GM12864 (cell line): ENCODE results near the gene SMIM12.

ENCODE experiments used
- DNase-seq: peaks from one replicate; pipeline ENCODE4 v3.0.0-alpha.2; 2011; ENCODE audit warnings: low read depth
- H3K4me3 ChIP-seq: 2 replicates; pipeline ENCODE4 v1.5.1; 2011; ENCODE audit warnings: mild to moderate bottlenecking, low read depth, low read length, control low read depth
- TF ChIP-seq, protein P1 (sequence below): IDR thresholded peaks from 2 replicates; pipeline ENCODE4 v1.5.1; 2011; ENCODE audit warnings: low read depth, mild to moderate bottlenecking, moderate library complexity, low read length, control low read depth, inconsistent platforms; ENCODE audit errors: missing control alignments

SMIM12 gene

DNA sequence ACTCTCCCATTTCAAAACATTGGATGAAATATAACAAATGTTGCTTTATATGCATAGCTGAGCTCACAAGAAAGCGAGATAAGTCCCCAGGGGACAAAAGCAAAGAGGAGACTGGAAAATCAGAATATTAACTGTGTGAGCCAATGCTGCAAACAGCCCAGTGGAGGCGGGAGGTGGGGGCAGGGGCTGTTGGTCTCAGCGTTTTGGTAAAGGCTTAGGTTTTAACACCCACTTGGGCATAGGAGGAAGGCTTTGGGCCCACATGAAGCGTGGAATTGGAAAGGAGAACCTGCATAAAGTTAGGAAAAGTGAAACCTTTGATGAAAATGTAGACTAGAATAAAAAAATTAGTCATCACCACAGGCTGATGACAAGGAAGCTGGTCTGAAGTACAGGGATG lies 30.2 kb upstream of the SMIM12 start:
- no peak overlapping the region for H3K4me3 ChIP-seq
- DNase-seq: no peak
- TF ChIP-seq, protein P1, sequence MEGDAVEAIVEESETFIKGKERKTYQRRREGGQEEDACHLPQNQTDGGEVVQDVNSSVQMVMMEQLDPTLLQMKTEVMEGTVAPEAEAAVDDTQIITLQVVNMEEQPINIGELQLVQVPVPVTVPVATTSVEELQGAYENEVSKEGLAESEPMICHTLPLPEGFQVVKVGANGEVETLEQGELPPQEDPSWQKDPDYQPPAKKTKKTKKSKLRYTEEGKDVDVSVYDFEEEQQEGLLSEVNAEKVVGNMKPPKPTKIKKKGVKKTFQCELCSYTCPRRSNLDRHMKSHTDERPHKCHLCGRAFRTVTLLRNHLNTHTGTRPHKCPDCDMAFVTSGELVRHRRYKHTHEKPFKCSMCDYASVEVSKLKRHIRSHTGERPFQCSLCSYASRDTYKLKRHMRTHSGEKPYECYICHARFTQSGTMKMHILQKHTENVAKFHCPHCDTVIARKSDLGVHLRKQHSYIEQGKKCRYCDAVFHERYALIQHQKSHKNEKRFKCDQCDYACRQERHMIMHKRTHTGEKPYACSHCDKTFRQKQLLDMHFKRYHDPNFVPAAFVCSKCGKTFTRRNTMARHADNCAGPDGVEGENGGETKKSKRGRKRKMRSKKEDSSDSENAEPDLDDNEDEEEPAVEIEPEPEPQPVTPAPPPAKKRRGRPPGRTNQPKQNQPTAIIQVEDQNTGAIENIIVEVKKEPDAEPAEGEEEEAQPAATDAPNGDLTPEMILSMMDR: no peak

DNA sequence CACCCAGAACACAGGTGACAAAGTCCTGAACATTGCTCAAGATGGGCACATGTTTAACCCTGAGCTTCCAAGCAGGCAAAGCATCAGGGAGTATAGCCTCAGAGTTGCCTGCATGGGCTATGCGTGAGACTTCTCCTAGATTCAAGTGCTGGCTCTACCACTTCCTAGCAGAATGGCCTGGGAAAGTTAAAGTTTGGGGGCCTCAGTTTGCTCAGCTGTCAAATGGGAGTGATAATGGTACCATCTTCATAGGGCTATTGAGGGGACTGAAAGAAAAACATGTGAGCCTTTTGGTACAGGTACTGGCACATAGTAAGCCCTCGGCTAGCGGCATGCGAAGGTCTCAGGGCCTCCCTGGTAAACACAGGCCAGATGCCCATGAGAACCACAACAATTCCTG lies 28.0 kb upstream of the SMIM12 start:
- DNase-seq: no peak
- TF ChIP-seq, protein P1: no peak
- H3K4me3 ChIP-seq: no peak overlapping the region

DNA sequence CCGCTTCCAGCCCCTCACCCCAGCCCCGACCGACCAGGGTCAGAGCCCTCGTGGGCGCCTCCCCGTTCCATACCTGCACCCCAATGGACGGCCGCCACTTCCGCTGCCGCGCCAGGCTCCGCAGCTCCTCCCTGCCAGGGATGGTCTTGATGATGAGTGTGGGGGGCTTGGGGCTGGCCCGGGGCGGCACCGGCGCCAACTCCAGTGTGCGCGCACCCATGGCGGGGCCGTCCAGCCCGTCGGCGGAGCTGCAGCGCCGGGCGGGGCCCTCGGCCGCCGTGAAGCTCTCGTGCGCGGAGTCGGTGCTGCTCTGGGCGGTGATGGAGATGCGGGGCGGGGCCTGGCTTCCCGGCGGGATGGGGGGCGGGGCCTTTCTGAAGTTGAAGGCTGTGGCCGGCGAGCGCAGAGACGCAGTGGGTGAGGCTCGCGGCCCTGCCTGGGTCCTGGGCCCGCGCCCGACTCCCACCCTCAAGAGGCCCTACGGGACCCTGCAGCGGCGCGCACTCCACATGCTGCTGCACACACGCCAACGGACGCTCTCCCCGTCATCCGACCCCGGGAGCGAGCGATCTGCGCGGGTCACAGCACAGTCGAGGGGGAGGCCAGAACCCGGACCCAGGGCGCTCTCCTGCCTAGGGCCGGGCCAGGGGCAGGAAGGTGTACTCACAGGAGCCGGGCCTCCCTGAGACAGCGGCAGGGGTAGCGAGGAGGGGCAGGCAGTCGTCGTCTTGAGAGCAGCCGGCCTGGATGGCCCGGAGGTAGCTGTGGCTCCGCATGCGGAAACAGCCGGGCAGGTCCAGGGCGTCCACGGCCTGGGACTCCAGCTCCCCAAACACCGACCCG lies 26.1 kb upstream of the SMIM12 start:
- peak overlapping the region; percentile 38 for H3K4me3 ChIP-seq
- TF ChIP-seq, protein P1: no peak
- DNase-seq: no peak

DNA sequence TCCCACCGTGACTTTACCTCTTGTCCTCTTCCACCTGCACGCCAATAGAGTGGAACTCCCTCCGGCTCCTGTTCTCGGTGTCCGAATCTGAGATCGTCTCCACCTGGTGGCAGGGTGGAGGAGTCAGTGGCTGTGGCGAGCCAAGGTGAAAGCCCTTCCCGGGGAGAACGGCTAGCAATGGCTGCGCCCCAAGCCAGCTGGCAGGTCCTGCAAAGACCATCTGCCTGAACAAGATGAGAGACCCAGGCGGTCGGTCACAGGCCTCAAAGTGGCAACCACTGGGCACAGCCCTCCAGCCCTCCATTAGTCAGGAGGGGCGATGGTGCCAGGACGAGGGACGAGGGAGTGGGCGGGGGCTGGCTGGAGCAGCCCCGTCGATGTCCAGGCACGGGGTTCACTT lies 25.4 kb upstream of the SMIM12 start:
- DNase-seq: no peak
- TF ChIP-seq, protein P1: peak; percentile 26
- H3K4me3 ChIP-seq: no peak overlapping the region

DNA sequence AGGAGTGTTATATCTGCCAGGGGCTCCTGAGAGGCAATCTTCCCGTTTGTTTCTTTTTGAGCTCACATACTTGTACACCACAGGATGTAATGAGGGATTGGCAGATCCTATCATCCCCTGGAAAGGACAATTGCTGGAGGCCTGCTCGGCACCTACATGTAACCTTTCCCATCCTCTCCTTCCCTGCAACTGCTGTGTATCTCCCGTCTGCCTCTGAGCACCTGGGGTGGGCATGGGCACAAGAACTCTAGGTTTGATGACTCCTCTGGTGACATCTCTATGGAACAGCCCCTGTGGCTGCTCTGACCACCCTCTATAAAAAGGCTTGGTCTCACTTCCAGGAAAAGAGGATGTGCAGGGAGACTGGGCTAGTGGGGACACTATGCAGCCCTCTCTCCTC lies 25.0 kb upstream of the SMIM12 start:
- no peak overlapping the region for H3K4me3 ChIP-seq
- no peak for DNase-seq
- TF ChIP-seq, protein P1: no peak

DNA sequence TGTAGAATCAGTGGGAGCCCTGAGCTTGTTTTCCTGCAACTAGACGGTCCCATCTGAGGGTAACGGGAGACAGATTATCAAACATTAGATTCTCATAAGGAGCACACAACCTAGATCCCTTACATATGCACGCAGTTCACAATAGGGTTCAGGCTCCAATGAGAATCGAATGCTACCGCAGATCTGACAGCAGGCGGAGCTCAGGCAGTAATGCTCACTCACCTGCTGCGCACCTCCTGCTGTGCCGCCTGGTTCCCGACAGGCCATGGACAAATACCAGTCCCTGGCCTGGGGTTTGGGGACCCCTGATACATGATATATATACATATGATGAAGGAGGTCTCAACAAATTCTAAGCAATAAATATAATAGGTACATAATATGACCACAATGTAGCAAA lies 19.7 kb upstream of the SMIM12 start:
- DNase-seq: no peak
- H3K4me3 ChIP-seq: no peak overlapping the region
- TF ChIP-seq, protein P1: no peak

DNA sequence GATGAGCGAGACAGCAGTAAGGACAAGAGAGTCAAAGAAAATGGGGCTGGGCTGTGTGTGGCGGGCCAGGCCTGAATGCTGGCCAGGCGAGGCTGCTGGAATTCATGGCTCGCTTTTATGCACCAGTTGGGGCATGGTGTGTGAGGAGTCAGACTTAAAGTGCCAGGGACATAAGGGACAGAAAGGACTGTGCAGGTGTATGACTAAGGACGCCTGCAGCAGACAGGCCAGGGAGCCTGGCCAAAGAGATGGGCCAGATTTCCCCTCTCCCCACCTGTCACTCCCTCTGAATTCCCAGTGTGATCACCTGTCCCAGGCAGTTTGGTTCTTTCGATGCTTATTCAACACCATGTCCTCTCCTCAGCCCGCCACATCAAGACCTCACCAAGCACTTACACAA lies 16.9 kb upstream of the SMIM12 start:
- DNase-seq: no peak
- no peak overlapping the region for H3K4me3 ChIP-seq
- TF ChIP-seq, protein P1: no peak
